KOPT-K1 (cell line): ENCODE measurements around the gene SPRR2D.
"Not testable (repeated sequence)": the region's sequence is repeated elsewhere in the genome, so short reads cannot be mapped to it uniquely, and the experiment has no call there.

ENCODE experiments used
- H3K27ac ChIP-seq: fragments of 200-600 bp; sonication (generic); 2 replicates; pipeline ENCODE4 v1.5.1; 2016; ENCODE audit warnings: antibody characterized with exemption, mild to moderate bottlenecking, low read depth, low read length; ENCODE audit not compliant: poor library complexity, severe bottlenecking
- H3K36me3 ChIP-seq: fragments of 200-600 bp; sonication (generic); 2 replicates; pipeline ENCODE4 v1.5.1; 2017; ENCODE audit warnings: antibody characterized with exemption, mild to moderate bottlenecking, low read length, moderate library complexity; ENCODE audit not compliant: insufficient read depth
- H3K9me3 ChIP-seq: fragments of 200-600 bp; sonication (generic); 2 replicates; pipeline ENCODE4 v1.5.1; 2017; ENCODE audit warnings: antibody characterized with exemption, low read length, mild to moderate bottlenecking; ENCODE audit not compliant: insufficient read depth, poor library complexity, severe bottlenecking

SPRR2D gene

DNA sequence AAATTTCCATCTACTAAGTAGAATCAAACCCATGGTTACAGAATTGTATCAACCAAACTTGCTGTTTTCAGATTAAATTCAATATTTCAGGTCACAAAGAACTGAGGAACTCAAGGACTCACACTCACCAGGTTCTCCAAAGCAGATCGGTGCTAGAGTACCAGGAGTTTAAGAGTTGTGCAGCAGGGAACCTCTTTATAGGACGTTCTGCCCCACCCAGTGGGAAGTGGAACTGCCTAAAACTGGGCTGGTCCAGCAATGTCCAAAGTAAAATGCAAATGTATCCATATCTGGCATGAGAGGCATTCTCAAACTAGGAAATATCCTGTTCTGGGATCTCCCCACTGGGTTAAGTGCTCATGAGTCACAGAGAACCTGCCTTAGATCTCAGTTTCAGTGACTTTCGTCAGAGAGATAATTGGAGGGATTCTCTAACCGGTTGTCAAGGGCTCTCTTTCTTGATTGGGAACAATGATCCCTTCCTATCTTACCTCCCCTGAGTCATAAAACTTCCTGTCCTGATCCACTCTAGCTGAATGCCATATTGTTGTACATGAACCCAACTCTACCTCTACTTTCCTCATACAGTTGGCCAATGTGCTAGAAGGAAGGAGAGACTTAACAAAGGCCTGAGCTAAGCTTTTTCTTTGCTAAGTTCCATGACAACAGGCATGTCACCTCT lies at the start of gene SPRR2D:
Gene SPRR2D (minus strand): TSS at position 171 of the 682 bp plus-strand sequence. CDS start 774 bp downstream, outside the sequence.
- no peaks in the 10 kb centered on the region for H3K36me3 ChIP-seq
- no peak within 1 kb of the TSS for H3K27ac ChIP-seq
- H3K9me3 ChIP-seq, result no peaks in the 10 kb centered on the region

DNA sequence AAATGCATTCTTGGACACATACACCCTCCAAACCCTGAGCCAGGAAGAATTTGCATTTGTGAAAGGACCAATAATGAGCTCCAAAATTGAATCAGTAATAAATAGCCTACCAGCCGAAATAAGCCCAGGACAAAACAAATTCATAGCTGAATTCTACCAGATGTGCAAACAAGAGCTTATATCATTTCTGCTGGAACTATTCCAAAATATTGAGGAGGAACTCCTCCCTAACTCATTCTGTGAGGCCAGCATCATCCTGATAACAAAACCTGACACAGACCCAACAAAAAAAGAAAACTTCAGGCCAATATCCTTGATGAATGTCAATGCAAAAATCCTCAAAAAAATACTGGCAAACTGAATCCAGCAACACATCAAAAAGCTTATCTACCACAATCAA lies 46.7 kb upstream of the SPRR2D start:
- no peaks in the 10 kb centered on the region for H3K9me3 ChIP-seq
- no peaks in the 10 kb centered on the region for H3K36me3 ChIP-seq
- no peak overlapping the region for H3K27ac ChIP-seq

- no peaks in the 10 kb centered on the region for H3K36me3 ChIP-seq
- H3K9me3 ChIP-seq, result no peaks in the 10 kb centered on the region
- H3K27ac ChIP-seq, result no peak overlapping the region
Measured at GRCh38 chr1:153081736-153082135, 40.8 kb upstream of the SPRR2D start.

- Histone ChIP-seq H3K9me3 (no peaks in the 10 kb centered on the region), H3K36me3 (no peaks in the 10 kb centered on the region), H3K27ac (no peak overlapping the region)
Measured at GRCh38 chr1:153072806-153073726, 32.1 kb upstream of the SPRR2D start.

GRCh38 chr1:153071511-153071910 lies 30.6 kb upstream of the SPRR2D start, which contains the start of gene SPRR2B:
Gene SPRR2B, minus strand, starts transcription at chr1:153071611. Its CDS starts 772 bp downstream, at chr1:153070839.
- no peaks in the 10 kb centered on the region for H3K9me3 ChIP-seq
- no peak within 1 kb of the TSS for H3K27ac ChIP-seq
- H3K36me3 ChIP-seq, result no peaks in the 10 kb centered on the region

DNA sequence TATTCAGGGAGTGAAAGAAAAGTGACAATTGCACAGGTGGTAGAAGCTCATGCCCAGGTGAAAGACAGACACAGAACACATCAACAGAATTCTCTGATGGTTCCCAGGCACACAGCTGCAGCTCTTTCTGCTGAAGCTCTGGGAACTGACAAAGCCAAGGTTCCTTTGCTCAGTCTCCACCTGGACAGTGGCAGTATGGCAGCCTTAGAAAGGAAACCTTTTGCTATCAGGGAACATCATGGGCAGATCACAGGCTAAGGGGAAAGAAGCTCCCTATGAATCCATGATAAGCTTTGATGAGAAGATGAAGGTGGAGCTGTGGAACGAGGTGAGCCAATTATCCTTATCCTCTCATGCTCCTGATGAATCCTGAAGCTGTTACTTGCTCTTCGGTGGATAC lies 29.3 kb upstream of the SPRR2D start:
- no peaks in the 10 kb centered on the region for H3K36me3 ChIP-seq
- H3K9me3 ChIP-seq, result no peaks in the 10 kb centered on the region
- H3K27ac ChIP-seq, result no peak overlapping the region

DNA sequence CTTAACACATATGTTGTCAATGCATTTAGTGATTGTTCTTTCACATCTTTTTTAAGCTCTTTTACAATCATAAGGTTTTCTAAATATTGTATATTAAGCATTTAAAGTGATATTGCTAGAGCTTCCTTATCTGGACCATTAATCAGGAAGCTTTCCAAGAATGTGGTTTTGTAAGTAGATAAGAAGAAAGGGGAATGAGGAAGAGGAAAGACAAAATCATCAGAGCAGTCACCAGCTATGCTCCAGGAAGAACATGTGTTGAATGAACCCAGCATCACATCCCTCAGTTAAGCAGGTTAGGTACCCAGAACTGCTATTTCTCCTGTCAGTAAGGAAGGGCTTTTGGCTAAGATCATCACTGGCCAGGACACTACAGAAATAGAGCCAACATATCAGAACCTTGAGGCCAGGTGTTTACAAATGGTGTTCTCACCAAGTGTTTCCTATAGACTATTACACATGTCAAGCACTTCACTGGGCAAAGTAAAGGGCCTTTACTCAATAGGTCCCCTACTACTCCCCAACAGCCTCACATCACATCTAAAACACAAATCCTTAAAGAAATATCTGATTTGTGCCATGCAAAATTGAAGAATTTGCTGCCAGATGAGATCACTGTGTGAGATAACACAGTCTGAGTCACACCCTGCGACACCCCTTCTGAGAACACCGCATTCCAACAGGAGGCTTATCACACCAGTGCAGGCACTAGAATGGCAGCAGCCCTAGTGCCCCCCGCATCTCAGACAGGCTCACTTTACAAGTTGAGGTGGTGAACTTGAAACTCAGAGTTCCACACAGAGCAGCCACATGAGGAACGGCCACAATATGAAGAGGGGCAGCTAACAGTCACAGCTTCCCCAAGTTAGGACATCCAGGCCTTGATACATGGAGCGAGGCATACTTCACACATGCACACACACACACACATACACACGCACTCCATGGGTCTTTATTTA lies 18.2 kb upstream of the SPRR2D start:
- Histone ChIP-seq H3K9me3 (no peaks in the 10 kb centered on the region), H3K27ac (no peak overlapping the region), H3K36me3 (no peaks in the 10 kb centered on the region)

DNA sequence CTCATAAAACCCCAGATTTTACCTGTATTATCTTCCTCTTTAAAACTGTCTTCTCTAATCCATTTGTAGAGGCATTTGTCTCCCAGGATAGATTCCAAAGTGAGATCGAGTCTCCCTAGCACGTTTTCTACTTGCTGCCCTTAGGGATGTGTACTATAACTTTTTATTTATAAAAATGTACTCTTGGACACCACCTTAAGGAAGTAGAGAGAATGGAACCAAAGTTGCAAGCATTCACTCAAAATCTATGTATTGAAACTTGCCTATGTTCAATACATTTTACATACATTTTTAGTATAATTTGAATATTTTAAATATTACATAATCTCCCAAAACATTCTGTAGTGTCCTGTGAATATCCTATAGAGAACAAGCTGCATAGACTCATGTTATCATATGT lies 17.2 kb upstream of the SPRR2D start:
- no peaks in the 10 kb centered on the region for H3K9me3 ChIP-seq
- no peak overlapping the region for H3K27ac ChIP-seq
- H3K36me3 ChIP-seq, result no peaks in the 10 kb centered on the region

DNA sequence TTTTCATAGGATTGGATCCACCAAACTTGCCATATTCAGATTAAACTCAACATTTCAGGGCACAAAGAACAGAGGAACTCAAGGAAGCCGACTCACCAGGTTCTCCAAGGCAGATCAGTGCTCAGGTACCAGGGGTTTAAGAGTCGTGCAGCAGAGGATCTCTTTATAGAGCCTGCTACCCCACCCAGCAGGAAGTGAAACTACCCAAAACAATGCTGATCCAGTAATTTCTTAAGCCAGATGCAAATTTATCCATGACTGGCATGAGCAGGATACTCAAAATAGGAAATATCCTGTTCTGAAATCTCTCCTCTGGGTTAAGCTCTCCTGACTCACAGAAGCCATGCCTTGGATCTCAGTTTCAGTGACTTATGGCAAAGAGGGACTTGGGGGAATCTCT lies 16.5 kb upstream of the SPRR2D start, which contains the start of gene SPRR2A:
Gene SPRR2A (minus strand): TSS at position 138 of the 400 bp plus-strand sequence. CDS start 777 bp downstream, outside the sequence.
- no peaks in the 10 kb centered on the region for H3K36me3 ChIP-seq
- H3K9me3 ChIP-seq, result no peaks in the 10 kb centered on the region
- no peak within 1 kb of the TSS for H3K27ac ChIP-seq

- H3K27ac ChIP-seq, H3K36me3 ChIP-seq, H3K9me3 ChIP-seq: not testable (repeated sequence)
Measured at GRCh38 chr1:153056111-153056510, 15.2 kb upstream of the SPRR2D start.

- H3K36me3 ChIP-seq, result no peaks in the 10 kb centered on the region
- H3K27ac ChIP-seq, result no peak overlapping the region
- no peaks in the 10 kb centered on the region for H3K9me3 ChIP-seq
Measured at GRCh38 chr1:153049211-153049610, 8.3 kb upstream of the SPRR2D start.

- Histone ChIP-seq H3K27ac (no peak overlapping the region), H3K36me3 (no peaks in the 10 kb centered on the region), H3K9me3 (no peaks in the 10 kb centered on the region)
Measured at GRCh38 chr1:153035211-153035610, 5.7 kb downstream of the SPRR2D start.

DNA sequence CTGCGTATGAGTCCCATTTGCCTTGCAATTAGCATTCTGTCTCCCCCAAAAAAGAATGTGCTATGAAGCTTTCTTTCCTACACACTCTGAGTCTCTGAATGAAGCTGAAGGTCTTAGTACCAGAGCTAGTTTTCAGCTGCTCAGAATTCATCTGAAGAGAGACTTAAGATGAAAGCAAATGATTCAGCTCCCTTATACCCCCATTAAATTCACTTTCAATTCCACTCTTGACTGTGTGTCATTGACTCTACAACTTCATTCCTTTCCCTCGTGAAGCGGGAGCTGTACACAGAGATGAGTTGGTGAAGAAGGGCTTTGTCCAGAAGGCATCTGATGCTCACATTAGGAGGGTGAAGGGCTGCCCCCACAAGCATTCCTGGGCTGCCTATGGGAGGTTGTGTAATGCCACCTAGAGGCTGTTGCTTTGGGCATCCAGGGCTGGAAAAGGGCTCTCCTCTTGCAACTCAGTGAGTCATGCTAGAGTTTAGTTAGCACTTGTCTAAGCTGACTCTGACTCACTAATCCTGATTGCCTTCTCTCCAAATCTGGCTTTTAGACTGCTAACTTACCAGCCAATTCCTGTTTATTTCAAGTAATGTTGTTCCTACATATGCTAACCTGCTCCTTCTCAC lies 8.1 kb downstream of the SPRR2D start:
- no peaks in the 10 kb centered on the region for H3K36me3 ChIP-seq
- H3K9me3 ChIP-seq, result no peaks in the 10 kb centered on the region
- no peak overlapping the region for H3K27ac ChIP-seq

GRCh38 chr1:153032073-153032472 lies 8.8 kb downstream of the SPRR2D start:
- Histone ChIP-seq H3K36me3 (no peaks in the 10 kb centered on the region), H3K9me3 (no peaks in the 10 kb centered on the region), H3K27ac (no peak overlapping the region)
